Common myeloid progenitor, CD34-positive (primary cell): ENCODE measurements around the gene AGBL1.

Experiments used
- CTCF ChIA-PET: fragments of 350-600 bp; sonication (Branson Sonifier 250); formaldehyde crosslinking; loops from one replicate; lab custom pipeline; 2021; ENCODE audit warnings: antibody characterized with exemption; lab: Charles Lee
- POLR2A ChIA-PET: fragments of 350-600 bp; sonication (Branson Sonifier 250); formaldehyde crosslinking; loops from one replicate; lab custom pipeline; 2021; ENCODE audit warnings: antibody characterized with exemption; lab: Charles Lee
- DNase-seq, 3 donors: peaks; one replicate each; pipeline versions ENCODE4 v3.0.0 to v3.0.0-alpha.2; 2013
- H3K27ac ChIP-seq, 2 experiments: 1 replicate in 1 of 2; 2 replicates in 1 of 2; pipeline ENCODE4 v1.7.0; 2013; ENCODE audit warnings: inconsistent platforms in 2 of 2, low read length in 2 of 2, mild to moderate bottlenecking in 2 of 2, low read depth in 1 of 2, moderate library complexity in 1 of 2; ENCODE audit not compliant: severe bottlenecking in 2 of 2, insufficient read depth in 1 of 2, poor library complexity in 1 of 2
- H3K27me3 ChIP-seq, 5 experiments: replicated peaks in 2 of 5; 1 replicate in 3 of 5; 2 replicates in 2 of 5; pipeline versions ENCODE4 v1.6.1 to v1.7.0; 2013; ENCODE audit warnings: low read length in 4 of 5, mild to moderate bottlenecking in 2 of 5, moderate library complexity in 2 of 5, inconsistent platforms in 1 of 5; ENCODE audit not compliant: insufficient read depth in 5 of 5, control insufficient read depth in 4 of 5
- H3K36me3 ChIP-seq, 4 experiments: 1 replicate in 2 of 4; 2 replicates in 2 of 4; pipeline versions ENCODE4 v1.6.1 to v1.7.0; 2013; ENCODE audit warnings: low read length in 3 of 4, control low read depth in 1 of 4, mild to moderate bottlenecking in 1 of 4; ENCODE audit not compliant: control insufficient read depth in 4 of 4, insufficient read depth in 4 of 4
- H3K4me1 ChIP-seq, 4 experiments: 1 replicate in 3 of 4; 2 replicates in 1 of 4; pipeline versions ENCODE4 v1.6.1 to v1.7.1; 2013; ENCODE audit warnings: low read length in 3 of 4, mild to moderate bottlenecking in 3 of 4, control low read depth in 1 of 4, inconsistent platforms in 1 of 4, moderate library complexity in 1 of 4; ENCODE audit not compliant: control insufficient read depth in 4 of 4, insufficient read depth in 4 of 4; ENCODE audit errors: control extremely low read depth in 1 of 4
- H3K4me3 ChIP-seq, 7 experiments: 1 replicate in 4 of 7; 2 replicates in 3 of 7; pipeline versions ENCODE4 v1.5.1 to v1.7.0; 2013; ENCODE audit warnings: mild to moderate bottlenecking in 7 of 7, low read length in 6 of 7, moderate library complexity in 6 of 7, inconsistent platforms in 2 of 7, low read depth in 2 of 7, control low read depth in 1 of 7; ENCODE audit not compliant: insufficient read depth in 4 of 7, control insufficient read depth in 1 of 7; ENCODE audit errors: extremely low read depth in 1 of 7
- H3K9me3 ChIP-seq, 5 experiments: 1 replicate in 4 of 5; 2 replicates in 1 of 5; pipeline versions ENCODE4 v1.6.1 to v1.7.1; 2013; ENCODE audit warnings: low read length in 4 of 5, mild to moderate bottlenecking in 2 of 5, inconsistent platforms in 1 of 5, low read depth in 1 of 5, moderate library complexity in 1 of 5; ENCODE audit not compliant: control insufficient read depth in 4 of 5, insufficient read depth in 2 of 5; ENCODE audit errors: control extremely low read depth in 1 of 5
- WGBS: methylation state at CpG from one replicate; pipeline ENCODE4 v1.1.5; 2013; ENCODE audit not compliant: insufficient coverage; 5-methylcytosine and 5-hydroxymethylcytosine counted together

The AGBL1 gene

DNA sequence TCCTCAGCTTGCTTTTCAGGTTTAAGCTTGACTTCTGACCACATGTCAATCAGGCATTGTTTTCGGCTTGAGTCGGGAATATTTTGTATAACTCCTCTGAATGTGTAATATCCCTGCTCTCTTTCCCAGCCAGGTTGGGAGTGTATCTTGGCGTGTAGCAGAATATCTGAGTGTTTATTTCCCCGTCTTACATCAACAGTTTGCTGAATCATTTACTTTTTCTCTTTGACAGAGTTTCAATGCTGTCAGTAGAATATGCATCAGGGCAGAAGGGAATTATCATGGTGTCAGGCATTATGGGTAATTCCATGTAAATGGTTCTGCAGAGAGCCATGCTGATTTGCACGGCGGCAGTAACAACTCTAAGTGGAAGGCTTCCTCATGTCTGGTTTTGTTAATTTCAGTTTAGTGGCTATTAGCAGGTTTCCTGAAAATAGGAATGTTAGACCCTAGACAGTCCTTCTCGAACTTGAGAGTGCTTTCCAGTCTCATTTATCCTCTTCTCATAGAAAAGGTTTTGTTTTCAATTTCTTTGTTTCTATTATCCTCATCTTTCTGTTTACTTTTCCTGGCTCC, 566.3 kb downstream of the AGBL1 start:
- ChIA-PET POLR2A (no interaction called here), CTCF (interaction anchor here (1.8 kb wide), 1 partner anchor 8 kb away, joined by 4 read pairs; no protein-coding TSS in a partner anchor)
- no peak overlapping the region for H3K27ac ChIP-seq
- no peaks in the 10 kb centered on the region for H3K36me3 ChIP-seq
- WGBS = 85% methylated on average over 6 of the region's 7 CpGs
- no peaks in the 10 kb centered on the region for H3K27me3 ChIP-seq
- H3K4me1 ChIP-seq = no peaks in the 10 kb centered on the region
- no peak overlapping the region for H3K4me3 ChIP-seq
- H3K9me3 ChIP-seq = no peaks in the 10 kb centered on the region
- DNase-seq = no peak

DNA sequence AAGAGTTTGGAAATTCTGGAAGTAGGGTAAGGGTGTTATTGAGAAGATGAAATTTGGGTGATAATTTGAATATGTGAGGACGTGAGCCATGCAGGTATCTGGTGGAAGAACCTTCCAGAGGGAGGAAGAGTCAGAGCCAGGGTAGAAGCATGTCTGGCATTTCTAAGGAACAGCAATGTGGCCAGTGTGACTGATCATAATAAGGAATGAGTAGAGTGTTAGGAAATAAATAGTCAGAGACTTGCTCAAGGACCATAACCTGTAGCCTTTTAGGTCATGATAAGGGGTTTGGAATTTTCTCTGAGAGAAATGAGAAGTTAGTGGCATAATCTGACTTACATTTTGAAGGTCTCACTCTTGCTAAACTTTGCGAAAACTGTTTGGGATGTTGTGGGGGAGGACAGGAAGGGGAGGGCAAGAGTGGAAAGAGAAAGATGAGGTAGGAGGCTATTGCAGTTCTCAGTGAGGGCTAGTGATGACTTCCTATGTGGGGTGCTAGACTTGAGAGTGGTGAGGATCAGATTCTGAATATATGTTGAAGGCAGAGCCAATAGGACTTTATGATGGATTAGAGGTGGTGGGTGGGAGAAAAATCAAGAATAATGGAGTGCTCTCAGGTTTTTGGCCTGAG, 568.3 kb downstream of the AGBL1 start:
- POLR2A ChIA-PET = no interaction called here
- H3K36me3 ChIP-seq = no peaks in the 10 kb centered on the region
- CTCF ChIA-PET = no interaction called here

GRCh38 chr15:86649277-86649676, 569.6 kb downstream of the AGBL1 start:
- H3K4me3 ChIP-seq = no peak overlapping the region
- H3K27me3 ChIP-seq = no peaks in the 10 kb centered on the region
- no peak overlapping the region for H3K27ac ChIP-seq
- no peaks in the 10 kb centered on the region for H3K9me3 ChIP-seq
- CTCF ChIA-PET = no interaction called here
- POLR2A ChIA-PET = no interaction called here
- peaks cover 0 to 16% (median 5%) of the 10 kb centered on the region in 4 experiments for H3K4me1 ChIP-seq
- no peaks in the 10 kb centered on the region for H3K36me3 ChIP-seq
- DNase-seq = no peak

More for the DNA sequence above, 568.3 kb downstream of the AGBL1 start:
- peaks cover 0 to 3% (median 0%) of the 10 kb centered on the region in 4 experiments for H3K4me1 ChIP-seq
- no peaks in the 10 kb centered on the region for H3K9me3 ChIP-seq
- no peak for DNase-seq
- H3K27me3 ChIP-seq = no peaks in the 10 kb centered on the region
- 91% methylated on average over 2 of the region's 2 CpGs for WGBS
- H3K27ac ChIP-seq = no peak overlapping the region
- H3K4me3 ChIP-seq = no peak overlapping the region

DNA sequence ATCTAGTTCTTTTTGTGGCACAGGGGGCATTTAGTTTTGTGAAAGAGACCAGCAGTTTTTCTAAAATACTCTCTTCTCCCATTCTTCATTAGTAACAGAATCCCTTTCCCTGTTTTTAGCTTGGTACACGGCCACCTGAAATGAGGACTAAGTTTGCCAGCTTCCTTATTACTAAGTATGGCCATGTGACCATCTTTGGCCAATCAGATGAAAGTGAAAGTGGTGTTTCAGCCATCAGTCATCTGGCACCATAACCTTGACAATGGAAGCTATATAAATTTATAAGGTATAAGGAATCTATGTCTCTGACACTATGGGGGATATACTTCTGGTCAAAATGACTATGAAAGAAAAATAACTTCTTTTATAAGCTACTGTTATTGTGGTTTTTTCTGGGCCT, 570.4 kb downstream of the AGBL1 start:
- CTCF ChIA-PET = no interaction called here
- H3K4me1 ChIP-seq = peaks cover 0 to 22% (median 6%) of the 10 kb centered on the region in 4 experiments
- no peaks in the 10 kb centered on the region for H3K27me3 ChIP-seq

DNA sequence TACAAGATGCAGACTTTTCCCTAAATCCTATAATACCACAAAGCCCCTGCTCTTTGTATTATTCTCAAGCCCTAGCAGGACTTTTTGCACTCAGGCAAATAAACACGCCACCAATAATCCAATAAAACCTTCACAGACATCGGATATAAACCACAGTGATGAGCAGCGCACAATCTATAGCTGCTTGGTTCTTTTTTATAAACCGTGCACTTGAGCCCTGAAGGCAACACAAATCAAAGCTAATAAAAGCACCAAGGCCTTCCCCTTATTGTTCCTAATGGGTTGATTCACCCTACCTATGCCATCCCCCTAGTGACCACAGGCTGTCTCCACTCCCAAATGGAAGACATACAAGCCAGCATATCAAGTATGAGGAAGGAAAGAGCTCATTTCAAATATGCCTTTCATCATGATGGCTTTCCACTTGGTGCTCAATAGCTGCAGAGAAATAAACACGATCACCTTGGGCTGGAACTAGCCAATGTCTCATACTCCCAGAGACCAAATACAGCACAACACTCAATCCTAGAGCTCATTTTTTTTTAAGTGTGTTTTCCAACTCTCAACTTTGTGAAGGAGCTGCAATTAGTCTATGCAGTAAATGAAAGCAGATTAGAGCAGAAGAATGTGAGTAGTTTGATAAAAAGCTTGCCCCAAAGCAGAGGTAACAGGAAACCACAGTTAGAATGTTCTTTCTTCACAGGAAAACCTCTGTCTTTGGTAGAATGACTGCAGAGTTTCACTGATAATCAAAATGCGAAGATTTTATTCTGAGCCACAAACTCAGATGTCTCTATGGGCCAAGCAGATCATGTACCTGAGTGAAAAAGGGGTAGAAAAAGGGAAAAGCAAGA, 573.9 kb downstream of the AGBL1 start:
- peak; percentile 6 to 23 (median 16) for DNase-seq
- ChIA-PET POLR2A (no interaction called here), CTCF (interaction anchor here (1.0 kb wide), 1 partner anchor 9 kb away, joined by 4 read pairs; no protein-coding TSS in a partner anchor)
- Histone ChIP-seq H3K27ac (no peak overlapping the region), H3K27me3 (peaks cover 0 to 3% (median 0%) of the 10 kb centered on the region in 5 experiments), H3K9me3 (no peaks in the 10 kb centered on the region), H3K4me1 (peaks cover 0 to 22% (median 6%) of the 10 kb centered on the region in 4 experiments), H3K36me3 (no peaks in the 10 kb centered on the region), H3K4me3 (peak overlapping the region in 1 of 7 experiments; percentile 24)
- 77% methylated on average over 5 of the region's 6 CpGs for WGBS

More for the DNA sequence above, 570.4 kb downstream of the AGBL1 start:
- POLR2A ChIA-PET = interaction anchor here (0.6 kb wide), 1 partner anchor 64 kb away, joined by 3 read pairs; no protein-coding TSS in a partner anchor
- WGBS = 40% methylated on average over 1 of the region's 1 CpG
- H3K36me3 ChIP-seq = no peaks in the 10 kb centered on the region
- H3K27ac ChIP-seq = no peak overlapping the region
- no peak overlapping the region for H3K4me3 ChIP-seq
- DNase-seq = peak in 2 of 3 donors; percentile 0 to 5
- H3K9me3 ChIP-seq = no peaks in the 10 kb centered on the region

DNA sequence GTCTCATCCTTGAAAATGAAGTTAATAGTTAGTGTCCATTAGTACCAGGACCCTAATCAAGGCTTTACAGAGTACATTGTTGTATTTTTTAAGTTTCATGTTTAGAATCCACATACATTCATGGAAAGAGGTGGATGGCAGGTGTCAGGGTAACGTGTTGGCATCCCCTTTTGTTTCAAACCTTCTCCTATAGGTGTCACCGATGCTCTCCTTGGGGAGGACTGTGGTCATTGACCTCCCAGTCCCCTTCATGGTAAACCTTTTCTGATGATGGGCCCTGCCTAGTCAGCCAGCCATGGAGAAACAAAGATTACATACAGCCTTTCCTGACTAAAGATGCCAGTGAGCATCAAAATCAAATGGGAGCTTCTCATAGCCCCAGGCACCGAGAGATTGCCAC, 574.8 kb downstream of the AGBL1 start:
- Histone ChIP-seq H3K4me1 (peaks cover 0 to 22% (median 6%) of the 10 kb centered on the region in 4 experiments), H3K36me3 (no peaks in the 10 kb centered on the region), H3K27ac (no peak overlapping the region), H3K27me3 (peaks cover 0 to 3% (median 0%) of the 10 kb centered on the region in 5 experiments), H3K4me3 (no peak overlapping the region), H3K9me3 (no peaks in the 10 kb centered on the region)
- ChIA-PET CTCF (no interaction called here), POLR2A (no interaction called here)
- no peak for DNase-seq
- WGBS = 90% methylated on average over 3 of the region's 3 CpGs
